SHP77 (cell line): ENCODE data around the gene PABPN1L.
"Not testable (repeated sequence)": the region's sequence is repeated elsewhere in the genome, so short reads cannot be mapped to it uniquely, and the experiment has no call there.

Source experiments
- DNase-seq, 2 experiments: peaks; one replicate each; lab custom pipeline; 2025; lab: John Stamatoyannopoulos, UW

The PABPN1L gene

GRCh38 chr16:88901718-88902337 lies 35.4 kb upstream of the PABPN1L start:
- no peak for DNase-seq

GRCh38 chr16:88900662-88901052 lies 34.2 kb upstream of the PABPN1L start:
- DNase-seq, result no peak

GRCh38 chr16:88899901-88900661 lies 33.6 kb upstream of the PABPN1L start:
- no peak for DNase-seq

GRCh38 chr16:88897696-88898425 lies 31.4 kb upstream of the PABPN1L start:
- no peak for DNase-seq

GRCh38 chr16:88896238-88897070 lies 30.0 kb upstream of the PABPN1L start:
- DNase-seq, result no peak

GRCh38 chr16:88895335-88895734 lies 28.9 kb upstream of the PABPN1L start:
- no peak for DNase-seq

- no peak for DNase-seq
These were observed 28.3 kb upstream of the PABPN1L start for GRCh38 chr16:88894681-88895300.

- not testable (repeated sequence) for DNase-seq
These were observed 27.8 kb upstream of the PABPN1L start for GRCh38 chr16:88894266-88894665.

GRCh38 chr16:88893127-88893968 lies 26.9 kb upstream of the PABPN1L start:
- no peak for DNase-seq

- DNase-seq, result no peak
These were observed 25.6 kb upstream of the PABPN1L start for GRCh38 chr16:88892065-88892464.

GRCh38 chr16:88891083-88891482 lies 24.6 kb upstream of the PABPN1L start:
- DNase-seq, result no peak

GRCh38 chr16:88889702-88890352 lies 23.4 kb upstream of the PABPN1L start:
- DNase-seq, result not testable (repeated sequence)

- DNase-seq, result no peak
These were observed 22.3 kb upstream of the PABPN1L start for GRCh38 chr16:88888461-88889387.

- no peak for DNase-seq
These were observed 21.6 kb upstream of the PABPN1L start for GRCh38 chr16:88888057-88888456.

- no peak for DNase-seq
These were observed 20.5 kb upstream of the PABPN1L start for GRCh38 chr16:88886845-88887521.

GRCh38 chr16:88886420-88886844 lies 20.0 kb upstream of the PABPN1L start:
- no peak for DNase-seq

GRCh38 chr16:88885693-88886280 lies 19.3 kb upstream of the PABPN1L start:
- DNase-seq, result no peak
